Measurements from ENCODE around the gene ITGA2B. TPM values are rescaled to one million over a fixed set of nuclear protein-coding genes. Genes with fewer than 3 reads are reported as not detected.

Gene ITGA2B
- polyA plus RNA-seq, 1 experiment = 0.15 TPM

- POLR2A ChIA-PET = interaction anchor here (0.5 to 1.0 kb wide), 2 partner anchors 142 to 145 kb away, joined by 3 to 4 read pairs; no protein-coding TSS in a partner anchor
- CTCF ChIA-PET = interaction anchor here (0.6 to 2.4 kb wide), 21 partner anchors 12 to 280 kb away, joined by 3 to 18 read pairs (median 5); partner anchors contain the start of gene TMUB2
- no peak within 1 kb of the TSS for H3K27ac ChIP-seq (ENCODE audit: low read depth, low read length)
These were observed 25.8 kb downstream of the ITGA2B start, which contains the start of gene FAM171A2 for GRCh38 chr17:44363613-44364159. TSS of gene FAM171A2 (minus strand) at chr17:44363853. CDS start at chr17:44363714, 139 bp downstream.

GRCh38 chr17:44362949-44363612 lies 26.4 kb downstream of the ITGA2B start:
- peaks cover 21% of the 10 kb centered on the region for H3K27me3 ChIP-seq (ENCODE audit: control insufficient read depth, insufficient read depth, low read length)
- ChIA-PET POLR2A (interaction anchor here (0.5 to 1.0 kb wide), 2 partner anchors 141 to 145 kb away, joined by 3 to 4 read pairs; no protein-coding TSS in a partner anchor), CTCF (interaction anchor here (0.6 to 2.4 kb wide), 22 partner anchors 8 to 274 kb away, joined by 3 to 18 read pairs (median 4); partner anchors contain the start of gene TMUB2)
- peak overlapping the region; percentile 71 for H3K4me3 ChIP-seq (ENCODE audit: low read depth, low read length)
- DNase-seq (ENCODE audit: low read depth, low spot score) = no peak
- TF ChIP-seq CTCF (IDR thresholded peaks at IDR 0.05; ENCODE audit: low read depth, low read length) = no peak
- no peak overlapping the region for H3K27ac ChIP-seq (ENCODE audit: low read depth, low read length)
- H3K9me3 ChIP-seq (ENCODE audit: control insufficient read depth, insufficient read depth, low read length) = no peaks in the 10 kb centered on the region

More at GRCh38 chr17:44363613-44364159, 25.8 kb downstream of the ITGA2B start, which contains the start of gene FAM171A2:
- TF ChIP-seq CTCF (IDR thresholded peaks at IDR 0.05; ENCODE audit: low read depth, low read length) = peak; percentile 28; the same call in 1 of the 2 replicates
- peak; percentile 20 for DNase-seq (ENCODE audit: low read depth, low spot score)
- Histone ChIP-seq H3K9me3 (ENCODE audit: control insufficient read depth, insufficient read depth, low read length) (no peaks in the 10 kb centered on the region), H3K27me3 (ENCODE audit: control insufficient read depth, insufficient read depth, low read length) (peaks cover 21% of the 10 kb centered on the region), H3K4me3 (ENCODE audit: low read depth, low read length) (peak within 1 kb of the TSS; percentile 71)

GRCh38 chr17:44362459-44362948 lies 26.9 kb downstream of the ITGA2B start:
- POLR2A ChIA-PET = interaction anchor here (2.5 kb wide), 1 partner anchor 17 kb away, joined by 10 read pairs; the partner anchor contains the start of gene GRN
- H3K27me3 ChIP-seq (ENCODE audit: control insufficient read depth, insufficient read depth, low read length) = peaks cover 18% of the 10 kb centered on the region
- CTCF ChIA-PET = interaction anchor here (0.6 to 2.4 kb wide), 10 partner anchors 9 to 275 kb away, joined by 3 to 18 read pairs (median 6); no protein-coding TSS in a partner anchor
- DNase-seq (ENCODE audit: low read depth, low spot score) = no peak
- H3K9me3 ChIP-seq (ENCODE audit: control insufficient read depth, insufficient read depth, low read length) = no peaks in the 10 kb centered on the region
- no peak overlapping the region for H3K27ac ChIP-seq (ENCODE audit: low read depth, low read length)
- no peak for TF ChIP-seq CTCF (IDR thresholded peaks at IDR 0.05; ENCODE audit: low read depth, low read length)
- peak overlapping the region; percentile 71 for H3K4me3 ChIP-seq (ENCODE audit: low read depth, low read length)

GRCh38 chr17:44361292-44362260 lies 27.9 kb downstream of the ITGA2B start:
- Histone ChIP-seq H3K27me3 (ENCODE audit: control insufficient read depth, insufficient read depth, low read length) (peaks cover 14% of the 10 kb centered on the region), H3K4me3 (ENCODE audit: low read depth, low read length) (peak overlapping the region; percentile 71), H3K27ac (ENCODE audit: low read depth, low read length) (no peak overlapping the region), H3K9me3 (ENCODE audit: control insufficient read depth, insufficient read depth, low read length) (no peaks in the 10 kb centered on the region)
- CTCF ChIA-PET = interaction anchor here (0.6 to 2.0 kb wide), 3 partner anchors 8 to 276 kb away, joined by 3 to 7 read pairs (median 7); no protein-coding TSS in a partner anchor
- no peak for DNase-seq (ENCODE audit: low read depth, low spot score)
- TF ChIP-seq CTCF (IDR thresholded peaks at IDR 0.05; ENCODE audit: low read depth, low read length) = no peak
- POLR2A ChIA-PET = interaction anchor here (0.6 to 2.5 kb wide), 2 partner anchors 16 to 439 kb away, joined by 6 to 10 read pairs; partner anchors contain the start of gene GRN
